Skeletal muscle tissue (tissue), 4 donors: ENCODE results near the gene LHX3. TPM values are rescaled to one million over a fixed set of nuclear protein-coding genes. Genes with fewer than 3 reads are reported as not detected.

Source experiments
- H3K27ac ChIP-seq: one replicate; pipeline ENCODE4 v1.7.0; 2013; ENCODE audit warnings: mild to moderate bottlenecking, low read depth, low read length, inconsistent platforms
- H3K27me3 ChIP-seq, 3 donors: one replicate each; pipeline ENCODE4 v1.7.0; 2013; ENCODE audit warnings: low read length in 3 of 3; ENCODE audit not compliant: control insufficient read depth in 3 of 3, insufficient read depth in 3 of 3
- H3K36me3 ChIP-seq, 3 donors: one replicate each; pipeline ENCODE4 v1.7.0; 2013; ENCODE audit warnings: low read length in 3 of 3; ENCODE audit not compliant: control insufficient read depth in 3 of 3, insufficient read depth in 3 of 3
- H3K4me1 ChIP-seq, 3 donors: one replicate each; pipeline ENCODE4 v1.7.0; 2013; ENCODE audit warnings: low read length in 3 of 3, mild to moderate bottlenecking in 3 of 3; ENCODE audit not compliant: control insufficient read depth in 3 of 3, insufficient read depth in 3 of 3
- H3K4me3 ChIP-seq, 3 donors: one replicate each; pipeline ENCODE4 v1.7.0; 2013; ENCODE audit warnings: low read length in 3 of 3
- H3K9ac ChIP-seq, 3 donors: one replicate each; pipeline ENCODE4 v1.7.0; 2013; ENCODE audit warnings: low read length in 3 of 3, mild to moderate bottlenecking in 3 of 3, moderate library complexity in 2 of 3, low read depth in 1 of 3
- H3K9me3 ChIP-seq, 3 donors: one replicate each; pipeline ENCODE4 v1.7.0; 2013; ENCODE audit warnings: low read length in 3 of 3; ENCODE audit not compliant: control insufficient read depth in 3 of 3
- total RNA-seq: library from RNA; depleted of rRNA; stranded (reverse); fragments of >200 nt; gene quantifications from one replicate; pipeline ENCODE4 v1.2.3, GENCODE V29; 2014
- donor health status: Osteomylitis.

LHX3 gene
- total RNA-seq, 1 donor from 2014 or later: not detected

GRCh38 chr9:136208675-136209074, 3.7 kb upstream of the LHX3 start:
- Histone ChIP-seq H3K4me1 (no peaks in the 10 kb centered on the region), H3K27me3 (peaks cover 15 to 21% (median 20%) of the 10 kb centered on the region in 3 donors), H3K27ac (no peak overlapping the region), H3K36me3 (peaks cover 7 to 34% (median 18%) of the 10 kb centered on the region in 3 donors), H3K9ac (no peak overlapping the region), H3K4me3 (no peak overlapping the region), H3K9me3 (no peaks in the 10 kb centered on the region)

GRCh38 chr9:136207616-136208015, 2.7 kb upstream of the LHX3 start:
- H3K4me3 ChIP-seq: no peak overlapping the region
- H3K27ac ChIP-seq: no peak overlapping the region
- H3K9me3 ChIP-seq: no peaks in the 10 kb centered on the region
- H3K9ac ChIP-seq: no peak overlapping the region
- peaks cover 23 to 28% (median 27%) of the 10 kb centered on the region in 3 donors for H3K27me3 ChIP-seq
- no peaks in the 10 kb centered on the region for H3K4me1 ChIP-seq
- peaks cover 4 to 28% (median 16%) of the 10 kb centered on the region in 3 donors for H3K36me3 ChIP-seq

DNA sequence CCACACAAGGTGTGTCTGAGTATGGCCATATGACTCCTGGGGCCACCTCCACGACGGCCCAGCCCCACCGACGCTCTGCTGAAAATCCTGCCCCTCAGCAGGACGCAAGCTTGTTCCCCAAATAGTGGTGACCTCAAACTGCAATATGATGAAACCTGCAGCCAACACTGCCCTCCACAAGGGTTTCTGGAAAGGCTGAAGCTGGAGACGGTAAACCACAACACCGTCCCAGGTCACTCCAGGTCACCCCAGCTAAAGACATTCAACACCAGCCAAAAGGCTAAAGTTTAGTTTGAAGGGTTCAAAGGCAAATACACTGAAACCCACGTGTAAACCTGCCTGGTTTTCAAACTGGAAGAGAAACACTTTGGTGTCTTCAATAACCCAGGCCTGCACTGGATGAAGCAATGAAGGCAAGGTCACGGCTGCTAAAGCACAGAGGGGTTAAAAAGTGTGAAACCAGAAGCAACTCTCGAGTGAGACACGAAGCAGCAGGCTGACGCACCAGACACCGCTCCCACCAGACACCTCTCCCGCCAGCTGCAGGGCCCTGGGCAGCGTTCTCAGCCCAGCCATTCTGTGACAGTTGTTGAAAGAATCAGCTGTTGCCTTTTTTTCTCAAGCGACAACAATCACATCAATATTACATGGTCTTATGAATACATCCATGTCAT, 1.8 kb upstream of the LHX3 start:
- Histone ChIP-seq H3K27me3 (peaks cover 30 to 35% (median 32%) of the 10 kb centered on the region in 3 donors), H3K4me3 (no peak overlapping the region), H3K36me3 (peaks cover 4 to 23% (median 11%) of the 10 kb centered on the region in 3 donors), H3K4me1 (no peaks in the 10 kb centered on the region), H3K9ac (no peak overlapping the region), H3K9me3 (no peaks in the 10 kb centered on the region), H3K27ac (no peak overlapping the region)

- no peaks in the 10 kb centered on the region for H3K4me1 ChIP-seq
- no peaks in the 10 kb centered on the region for H3K9me3 ChIP-seq
- H3K9ac ChIP-seq: no peak overlapping the region
- peaks cover 4 to 13% (median 9%) of the 10 kb centered on the region in 3 donors for H3K36me3 ChIP-seq
- H3K27ac ChIP-seq: no peak overlapping the region
- H3K27me3 ChIP-seq: peaks cover 41 to 46% (median 42%) of the 10 kb centered on the region in 3 donors
- no peak overlapping the region for H3K4me3 ChIP-seq
Observed at GRCh38 chr9:136205707-136205992, 722 bp upstream of the LHX3 start.

DNA sequence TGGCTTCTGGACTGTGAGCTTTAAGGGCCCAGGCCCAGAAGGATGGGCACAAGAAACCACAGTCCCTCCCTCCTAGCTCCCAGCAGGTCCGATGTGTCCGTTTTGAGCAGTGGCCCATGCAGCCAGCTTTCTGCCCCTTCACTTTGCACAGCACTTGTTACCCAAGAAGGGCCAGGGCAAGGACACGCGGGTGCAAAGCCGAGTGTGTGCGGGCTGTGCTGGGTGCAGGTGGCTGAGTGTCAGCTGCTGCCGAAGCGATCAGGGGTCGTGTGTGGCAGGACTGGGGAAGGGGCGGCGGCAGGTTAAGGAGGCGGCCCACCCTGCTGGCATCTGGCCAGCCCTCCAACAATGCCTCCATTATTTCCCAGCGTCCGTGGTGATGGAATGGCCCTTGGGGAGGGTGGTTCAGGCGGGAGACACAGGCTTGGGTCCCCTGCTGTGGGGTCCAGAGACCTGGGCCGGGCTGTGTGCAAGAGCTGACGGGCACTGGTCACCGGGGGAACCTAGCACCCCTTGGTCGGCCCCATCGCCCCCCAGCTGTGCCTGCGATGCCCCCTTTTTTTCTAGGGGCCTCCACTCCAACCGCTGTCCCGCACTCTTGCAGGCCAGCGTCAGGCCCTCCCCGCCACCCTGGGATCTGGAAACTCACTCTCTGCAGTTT, 653 bp downstream of the LHX3 start:
- no peaks in the 10 kb centered on the region for H3K4me1 ChIP-seq
- H3K9me3 ChIP-seq: no peaks in the 10 kb centered on the region
- H3K27me3 ChIP-seq: peaks cover 54 to 60% (median 56%) of the 10 kb centered on the region in 3 donors
- H3K4me3 ChIP-seq: no peak overlapping the region
- H3K27ac ChIP-seq: no peak overlapping the region
- H3K36me3 ChIP-seq: peaks cover 3 to 6% (median 4%) of the 10 kb centered on the region in 3 donors
- no peak overlapping the region for H3K9ac ChIP-seq

- H3K4me3 ChIP-seq: no peak overlapping the region
- no peak overlapping the region for H3K27ac ChIP-seq
- peaks cover 57 to 61% (median 59%) of the 10 kb centered on the region in 3 donors for H3K27me3 ChIP-seq
- H3K9me3 ChIP-seq: no peaks in the 10 kb centered on the region
- no peak overlapping the region for H3K9ac ChIP-seq
- peaks cover 0 to 2% (median under 1%) of the 10 kb centered on the region in 3 donors for H3K36me3 ChIP-seq
- no peaks in the 10 kb centered on the region for H3K4me1 ChIP-seq
Observed at GRCh38 chr9:136203408-136204144, 1.4 kb downstream of the LHX3 start.

GRCh38 chr9:136202454-136203407, 2.2 kb downstream of the LHX3 start:
- no peak overlapping the region for H3K27ac ChIP-seq
- no peaks in the 10 kb centered on the region for H3K4me1 ChIP-seq
- H3K9ac ChIP-seq: no peak overlapping the region
- peaks cover 65 to 69% (median 67%) of the 10 kb centered on the region in 3 donors for H3K27me3 ChIP-seq
- no peak overlapping the region for H3K4me3 ChIP-seq
- no peaks in the 10 kb centered on the region for H3K36me3 ChIP-seq
- H3K9me3 ChIP-seq: no peaks in the 10 kb centered on the region

DNA sequence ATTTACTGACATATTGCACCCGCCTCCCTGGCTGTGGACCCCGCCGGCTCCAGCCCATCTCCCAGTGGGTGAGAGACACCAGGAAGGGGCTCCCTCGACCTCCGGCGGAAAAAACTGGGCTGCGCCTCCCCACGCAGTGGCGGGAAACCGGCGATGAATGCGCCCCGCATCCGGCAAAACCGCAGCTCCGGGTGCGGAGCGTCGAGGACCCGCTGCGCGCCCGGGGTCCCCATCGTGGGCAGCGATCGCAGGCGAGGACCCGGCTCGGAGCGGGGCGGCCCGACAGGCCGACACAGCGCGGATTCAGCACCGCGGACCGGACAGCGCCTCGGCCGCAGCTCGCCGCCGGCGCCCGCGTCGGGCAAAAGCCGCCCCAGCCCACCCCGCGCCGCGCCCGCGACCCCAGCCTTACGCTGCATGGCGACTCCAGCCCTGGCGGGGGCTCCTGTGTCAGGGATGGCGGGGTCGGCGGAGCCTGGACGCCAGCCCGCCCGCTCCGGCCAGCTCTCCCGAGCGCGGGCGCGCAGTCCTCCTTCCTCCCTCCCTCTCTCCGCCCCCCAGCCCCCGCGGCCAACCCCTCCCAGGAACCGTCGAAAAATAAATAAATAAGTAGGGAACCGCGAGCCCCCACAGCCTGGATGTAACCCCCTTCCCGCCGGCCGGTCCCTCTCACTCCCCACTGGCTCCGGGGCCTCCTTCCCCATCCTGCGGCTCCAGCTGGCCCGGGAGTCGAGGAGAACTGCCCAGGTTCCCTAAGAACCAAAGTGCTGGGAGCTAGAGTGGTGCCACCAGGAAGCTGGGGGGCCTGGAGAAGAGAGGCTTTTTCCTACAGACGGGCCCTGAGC, 3.1 kb downstream of the LHX3 start:
- Histone ChIP-seq H3K36me3 (no peaks in the 10 kb centered on the region), H3K27me3 (peaks cover 71 to 76% (median 75%) of the 10 kb centered on the region in 3 donors), H3K4me1 (no peaks in the 10 kb centered on the region), H3K9ac (no peak overlapping the region), H3K9me3 (no peaks in the 10 kb centered on the region), H3K4me3 (no peak overlapping the region), H3K27ac (no peak overlapping the region)

DNA sequence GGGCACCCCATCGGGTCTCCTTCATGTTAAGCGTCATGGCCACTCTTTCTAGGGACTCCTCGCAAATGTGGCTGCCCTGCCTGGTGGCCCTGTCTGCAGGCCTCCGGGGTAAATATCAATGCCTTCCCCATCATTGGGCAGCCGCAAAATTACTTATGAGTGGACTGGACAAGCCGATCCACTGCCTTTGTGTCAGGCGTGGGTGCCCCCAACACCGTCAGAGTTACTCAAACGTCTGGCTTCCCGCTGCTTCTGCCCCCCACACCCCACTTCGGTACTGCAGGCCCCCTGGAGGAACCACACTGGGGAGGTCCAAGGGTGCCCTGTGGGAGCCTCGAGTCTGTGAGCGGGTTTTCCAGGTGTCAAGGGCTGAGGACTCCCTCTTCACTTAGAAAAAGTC, 3.8 kb downstream of the LHX3 start:
- peaks cover 78 to 82% (median 81%) of the 10 kb centered on the region in 3 donors for H3K27me3 ChIP-seq
- no peak overlapping the region for H3K9ac ChIP-seq
- no peak overlapping the region for H3K27ac ChIP-seq
- no peaks in the 10 kb centered on the region for H3K9me3 ChIP-seq
- no peaks in the 10 kb centered on the region for H3K36me3 ChIP-seq
- no peaks in the 10 kb centered on the region for H3K4me1 ChIP-seq
- no peak overlapping the region for H3K4me3 ChIP-seq
